Stimulated activated CD8-positive, alpha-beta memory T cell treated with anti-CD3 and anti-CD28 coated beads, Interleukin-15, amount 100 ng/mL, for 1 hour (primary cell): ENCODE measurements around the gene NRM.
"Not testable (repeated sequence)": the region's sequence is repeated elsewhere in the genome, so short reads cannot be mapped to it uniquely, and the experiment has no call there.

Source experiments
- DNase-seq: peaks from one replicate; pipeline ENCODE4 v3.0.0-alpha.2; 2020; ENCODE audit warnings: low read depth

Gene NRM

DNA sequence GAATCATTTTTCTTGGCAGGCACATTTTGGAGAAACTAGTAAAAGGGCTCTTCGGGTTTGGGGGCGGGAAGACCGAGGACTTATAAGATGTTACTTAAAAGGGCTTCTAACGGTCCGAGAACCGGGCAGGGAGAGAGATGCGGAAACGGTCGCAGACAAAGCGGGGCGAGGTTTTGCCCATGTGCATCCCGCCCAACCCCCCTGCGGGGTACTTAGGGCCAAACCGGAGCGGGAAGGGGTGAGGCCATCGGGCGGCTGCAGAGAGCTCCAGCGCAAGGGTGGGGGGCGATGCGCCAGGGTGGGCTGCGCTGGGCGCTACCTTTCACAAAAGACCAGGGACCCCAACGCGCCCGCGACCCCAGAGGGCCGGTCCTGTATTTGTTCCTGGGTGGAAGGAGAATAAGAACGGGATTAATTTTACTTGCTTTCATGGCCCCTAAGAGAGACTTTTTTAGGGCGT lies 30.0 kb upstream of the NRM start:
- no peak for DNase-seq

DNA sequence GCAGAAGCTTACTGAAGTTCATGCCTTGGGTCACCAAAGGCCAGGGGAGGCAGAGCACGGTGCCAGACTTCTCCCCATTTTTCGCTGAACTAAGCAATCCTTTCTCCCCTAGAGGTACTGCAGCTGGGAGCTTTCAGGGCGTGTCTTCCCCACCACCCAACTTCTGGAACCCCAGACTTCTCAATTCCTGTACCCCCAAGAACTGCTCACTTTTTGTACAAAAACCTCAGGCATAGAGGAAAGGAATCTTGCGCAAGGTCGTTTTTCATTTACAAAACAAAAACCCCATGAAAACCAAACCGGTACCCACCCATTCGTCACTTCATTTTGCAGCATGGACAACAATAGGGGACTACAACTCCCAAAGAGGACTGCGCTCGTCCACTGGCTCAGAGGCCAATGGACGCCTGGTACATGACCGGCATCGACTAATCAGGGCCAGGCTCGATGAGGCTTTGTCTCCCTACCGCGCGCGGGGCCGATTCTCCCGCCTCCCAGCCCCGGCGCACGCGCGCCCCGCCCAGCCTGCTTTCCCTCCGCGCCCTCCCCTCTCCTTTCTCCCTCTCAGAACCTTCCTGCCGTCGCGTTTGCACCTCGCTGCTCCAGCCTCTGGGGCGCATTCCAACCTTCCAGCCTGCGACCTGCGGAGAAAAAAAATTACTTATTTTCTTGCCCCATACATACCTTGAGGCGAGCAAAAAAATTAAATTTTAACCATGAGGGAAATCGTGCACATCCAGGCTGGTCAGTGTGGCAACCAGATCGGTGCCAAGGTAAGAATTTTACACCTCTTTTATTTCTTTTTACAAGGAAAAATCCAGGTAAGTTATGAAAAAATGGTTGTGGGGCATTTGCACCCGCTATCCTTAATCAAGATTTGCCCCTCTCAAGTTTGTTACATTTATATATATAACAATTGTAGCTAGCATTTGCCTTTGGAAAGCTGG lies 29.3 kb upstream of the NRM start, which contains the start of gene TUBB:
TSS of gene TUBB (plus strand) at position 562 of the 947 bp plus-strand sequence. CDS start at position 717, 155 bp downstream.
- DNase-seq, result peak; percentile 87

DNA sequence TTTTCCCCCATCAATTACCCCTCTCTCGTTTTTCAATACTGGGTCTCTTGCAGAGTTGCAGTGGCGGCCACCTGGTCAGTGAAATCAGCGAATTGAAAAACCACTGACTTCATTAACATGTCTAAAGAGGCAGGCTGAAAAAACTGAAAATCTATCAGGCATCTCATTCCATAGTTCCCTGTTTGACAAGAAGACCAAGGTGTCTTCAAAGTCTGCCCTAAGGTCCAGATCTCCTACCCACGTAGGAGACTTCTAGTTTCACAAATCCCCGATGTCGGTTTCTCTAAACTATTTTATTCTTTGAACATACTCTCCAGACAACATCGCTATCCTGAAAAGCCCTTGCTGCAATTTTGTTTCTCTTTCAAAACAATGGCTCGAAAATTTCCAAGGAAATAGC lies 28.6 kb upstream of the NRM start:
- DNase-seq, result no peak

DNA sequence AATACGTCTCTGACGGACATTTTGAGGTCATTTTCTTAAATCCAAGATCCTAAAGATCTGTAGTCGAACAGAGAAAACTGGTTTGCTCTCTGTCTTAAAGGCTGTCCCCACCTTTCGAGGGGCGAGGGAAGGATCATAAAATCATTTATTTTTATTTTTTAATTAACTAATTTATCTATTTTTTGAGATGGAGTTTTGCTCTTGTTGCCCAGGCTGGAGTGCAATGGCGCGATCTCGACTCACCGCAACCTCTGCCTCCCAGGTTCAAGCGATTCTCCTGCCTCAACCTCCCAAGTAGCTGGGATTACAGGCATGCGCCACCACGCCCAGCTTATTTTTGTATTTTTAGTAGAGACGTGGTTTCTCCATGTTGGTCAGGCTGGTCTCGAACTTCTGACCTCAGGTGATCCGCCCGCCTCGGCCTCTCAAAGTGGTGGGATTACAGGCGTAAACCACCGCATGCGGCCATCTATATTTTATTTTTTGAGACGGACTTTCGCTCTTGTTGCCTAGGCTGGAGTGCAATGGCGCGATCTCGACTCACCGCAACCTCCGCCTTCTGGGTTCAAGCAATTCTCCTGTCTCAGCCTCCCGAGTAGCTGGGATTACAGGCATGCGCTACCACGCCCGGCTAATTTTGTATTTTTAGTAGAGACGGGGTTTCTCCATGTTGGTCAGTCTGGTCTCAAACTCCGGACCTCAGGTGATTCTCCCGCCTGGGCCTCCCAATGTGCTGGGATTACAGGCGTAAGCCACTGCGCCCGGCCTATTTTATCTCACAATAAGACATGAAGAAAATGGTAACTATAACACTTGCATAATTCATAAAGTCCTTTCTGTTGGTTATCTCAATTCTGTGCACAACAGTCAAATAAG lies 27.3 kb upstream of the NRM start:
- DNase-seq, result not testable (repeated sequence)

DNA sequence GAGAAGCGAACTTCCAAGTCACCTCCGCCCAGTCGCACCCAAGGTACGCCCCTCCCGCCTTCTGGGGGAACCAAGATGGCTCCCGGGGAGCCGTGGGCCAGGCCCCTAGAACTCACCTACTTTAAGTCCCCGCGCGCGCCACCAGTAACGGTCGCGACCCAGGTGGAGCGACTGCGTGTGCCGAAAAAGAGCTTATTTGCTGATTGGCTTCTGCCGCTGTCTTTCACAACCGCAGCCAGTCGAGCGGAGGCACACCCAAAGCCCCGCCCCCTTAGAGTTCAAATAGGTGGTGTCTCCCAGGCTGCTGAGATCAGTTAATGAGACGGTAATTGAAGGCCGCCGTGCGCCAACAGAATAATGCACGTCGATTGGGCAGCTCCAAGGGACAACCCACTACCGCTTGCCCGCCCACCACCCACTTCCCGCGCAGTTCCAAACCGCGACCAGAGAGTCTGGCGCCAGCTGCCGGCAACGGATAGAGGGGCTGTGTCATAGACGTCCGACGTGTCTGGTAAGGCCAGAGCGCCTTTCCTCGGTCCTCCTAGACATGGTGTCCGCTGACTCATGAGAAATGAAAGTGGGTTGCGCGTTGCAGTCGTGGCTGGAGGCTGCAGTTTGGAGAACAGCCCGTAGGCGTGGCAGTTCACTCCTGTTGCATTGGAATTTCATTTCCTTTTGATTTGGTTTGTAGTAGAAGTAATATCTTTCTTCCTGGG lies 26.5 kb upstream of the NRM start, which contains the start of gene MDC1:
TSS of gene MDC1 (minus strand) at position 153 of the 716 bp plus-strand sequence. CDS start 2,106 bp downstream, outside the sequence.
- peak; percentile 96 for DNase-seq

DNA sequence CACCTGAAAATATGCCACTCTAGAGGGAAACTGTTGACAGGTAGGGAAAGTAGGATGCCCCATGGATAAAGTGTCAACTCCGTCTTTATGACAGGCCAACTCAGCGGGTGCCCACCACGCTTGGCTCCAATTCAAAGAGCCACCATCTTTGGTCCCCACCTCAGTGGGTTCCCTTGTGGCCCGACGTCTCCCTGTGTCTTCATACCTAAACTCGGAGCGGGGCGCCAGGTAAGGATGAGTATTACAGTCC lies 26.0 kb upstream of the NRM start:
- no peak for DNase-seq

DNA sequence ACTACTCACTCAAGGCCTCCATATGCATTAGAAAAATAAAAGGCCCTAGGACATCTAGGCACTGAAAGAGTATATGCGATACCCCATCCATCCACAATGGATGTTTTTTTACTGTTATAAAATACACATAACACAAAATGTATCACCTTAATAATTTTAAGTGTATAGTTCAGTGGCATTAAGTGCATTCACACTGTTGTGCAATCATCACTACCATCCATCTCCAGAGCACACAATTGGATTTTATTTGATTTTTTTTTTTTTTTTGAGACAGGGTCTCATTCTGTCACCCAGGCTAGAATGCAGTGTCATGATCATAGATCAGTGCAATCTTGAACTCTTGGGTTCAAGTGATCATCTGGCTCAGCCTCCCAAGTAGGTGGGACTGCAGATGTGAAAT lies 23.5 kb upstream of the NRM start:
- DNase-seq, result no peak

DNA sequence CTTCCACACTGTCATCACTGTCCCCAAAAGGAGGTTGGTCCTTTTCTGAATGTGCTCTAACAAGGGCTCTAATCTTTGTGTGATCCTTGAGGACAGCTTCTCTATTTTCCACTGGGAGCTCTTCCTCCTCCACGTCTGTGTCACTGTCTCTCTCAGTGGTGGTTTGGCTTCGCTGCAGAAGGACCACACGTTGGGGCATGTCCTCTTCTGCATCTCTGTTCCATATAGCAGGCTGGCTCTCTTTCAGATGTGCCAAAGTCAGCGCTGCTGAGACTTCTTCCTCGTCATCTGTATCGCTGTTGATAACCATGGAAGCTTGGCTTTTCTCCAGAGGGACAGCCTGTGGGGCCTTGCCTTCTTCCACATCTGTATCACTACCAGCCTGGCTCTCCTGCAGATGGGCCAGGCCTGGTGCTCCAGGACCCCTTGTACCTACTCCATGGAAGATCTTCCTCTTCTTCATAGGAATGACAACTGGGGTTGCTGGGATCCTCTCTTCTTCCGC lies 21.7 kb upstream of the NRM start:
- no peak for DNase-seq

DNA sequence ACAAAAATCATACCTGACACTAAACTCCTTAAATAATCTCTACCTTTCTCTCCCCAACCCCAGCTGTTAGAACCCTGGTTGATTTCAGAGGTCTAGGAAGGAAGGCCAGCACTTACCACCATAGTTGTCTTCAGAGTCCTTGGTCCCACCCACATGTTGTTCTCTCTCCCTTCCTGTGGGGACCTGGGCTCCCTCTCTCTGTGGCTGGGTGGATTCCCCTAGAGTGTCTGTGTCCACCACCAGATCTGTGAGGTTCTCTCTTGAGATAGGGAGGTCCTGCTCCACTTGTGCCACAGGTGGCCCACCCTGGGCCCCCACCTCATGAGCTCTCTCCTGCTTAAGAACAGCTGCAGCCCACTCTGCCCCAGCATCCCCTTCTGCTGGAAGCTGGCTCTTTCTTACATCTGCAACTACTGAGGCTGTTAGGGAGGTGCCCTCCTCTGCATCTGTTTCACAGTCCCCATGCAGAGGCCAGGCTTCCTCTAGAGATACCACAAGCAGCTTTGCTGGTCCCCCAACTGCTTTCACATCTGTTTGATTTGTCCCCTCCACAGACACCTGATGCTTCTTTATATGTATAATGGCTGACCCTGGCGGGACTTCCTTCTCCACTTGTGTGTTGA lies 21.1 kb upstream of the NRM start:
- no peak for DNase-seq

DNA sequence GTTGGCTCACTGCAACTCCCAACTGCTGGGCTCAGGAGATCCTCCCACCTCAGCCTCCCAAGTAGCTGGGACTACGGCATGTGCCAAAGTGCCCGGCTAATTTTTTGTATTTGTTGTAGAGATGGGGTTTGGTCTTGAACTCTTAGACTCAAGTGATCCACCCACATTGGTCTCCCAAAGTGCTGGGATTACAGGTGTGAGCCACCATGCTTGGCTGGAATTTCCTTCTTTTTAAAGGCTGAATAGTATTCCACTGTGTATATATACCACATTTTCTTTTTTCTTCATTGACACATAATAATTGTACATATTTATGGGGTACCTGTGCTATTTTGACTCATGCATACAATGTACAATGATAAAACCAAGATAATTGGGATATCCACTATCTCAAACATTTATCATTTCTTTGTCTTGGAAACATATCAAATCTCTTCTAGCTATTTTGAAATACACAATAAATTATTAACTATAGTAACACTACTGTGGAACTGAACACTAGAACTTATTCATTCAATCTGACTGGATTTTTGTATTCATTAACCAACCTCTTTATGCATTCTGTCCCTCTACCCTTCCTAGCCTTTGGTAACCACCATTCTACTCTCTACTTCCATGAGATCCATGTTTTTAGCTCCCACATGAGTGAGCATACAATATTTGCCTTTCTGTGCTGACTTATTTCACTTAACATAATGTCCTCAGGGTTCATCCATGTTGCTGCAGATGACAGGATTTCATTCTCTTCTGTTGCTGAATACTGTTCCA lies 18.5 kb upstream of the NRM start:
- no peak for DNase-seq

DNA sequence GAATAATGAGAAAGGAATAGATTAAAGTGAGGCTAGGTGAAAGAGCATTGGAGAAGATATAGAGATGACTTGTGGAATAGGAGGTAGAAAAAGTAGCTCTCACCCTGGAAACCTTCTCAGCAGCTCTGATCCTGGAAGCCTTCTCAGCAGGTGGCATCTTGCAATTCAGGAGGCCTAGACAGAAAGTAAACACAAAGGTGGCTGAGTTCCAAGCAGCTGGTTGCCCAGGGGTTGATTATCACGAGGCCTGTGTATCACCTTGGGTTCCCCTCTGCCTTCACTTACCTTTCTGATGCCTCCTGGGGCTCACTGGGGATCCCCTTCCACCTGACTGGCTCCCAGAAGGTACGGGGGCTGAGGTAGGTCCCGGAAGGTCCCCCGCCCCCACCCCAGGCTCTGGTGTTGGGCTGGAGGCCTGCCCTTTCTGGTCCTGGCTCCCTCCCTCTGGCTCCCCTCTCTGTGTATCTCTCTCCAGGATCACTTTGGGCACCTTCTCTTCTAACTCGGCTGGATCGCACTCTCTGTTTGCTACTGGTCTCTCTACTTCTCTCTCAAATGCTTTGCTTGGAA lies 16.6 kb upstream of the NRM start:
- DNase-seq, result no peak

DNA sequence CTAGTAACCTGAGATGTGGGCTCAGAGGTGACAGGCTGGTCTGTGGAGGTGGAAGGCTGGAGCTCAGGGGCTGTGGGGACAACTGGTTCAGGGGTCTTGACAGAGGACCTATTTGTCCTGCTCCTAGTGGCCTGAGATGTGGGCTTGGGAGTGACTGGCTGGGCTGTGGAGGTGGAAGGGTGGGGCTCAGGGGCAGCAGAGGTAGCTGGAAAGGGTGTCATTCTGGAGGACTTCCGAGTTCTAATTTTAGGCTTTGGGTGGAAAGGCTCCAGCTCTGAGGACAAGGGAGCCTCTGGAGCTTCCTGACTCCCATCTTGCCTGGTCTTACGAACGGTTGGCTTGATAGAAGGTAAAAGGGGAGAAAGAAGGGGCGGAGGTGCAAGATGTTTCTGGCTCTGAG lies 14.8 kb upstream of the NRM start:
- no peak for DNase-seq

DNA sequence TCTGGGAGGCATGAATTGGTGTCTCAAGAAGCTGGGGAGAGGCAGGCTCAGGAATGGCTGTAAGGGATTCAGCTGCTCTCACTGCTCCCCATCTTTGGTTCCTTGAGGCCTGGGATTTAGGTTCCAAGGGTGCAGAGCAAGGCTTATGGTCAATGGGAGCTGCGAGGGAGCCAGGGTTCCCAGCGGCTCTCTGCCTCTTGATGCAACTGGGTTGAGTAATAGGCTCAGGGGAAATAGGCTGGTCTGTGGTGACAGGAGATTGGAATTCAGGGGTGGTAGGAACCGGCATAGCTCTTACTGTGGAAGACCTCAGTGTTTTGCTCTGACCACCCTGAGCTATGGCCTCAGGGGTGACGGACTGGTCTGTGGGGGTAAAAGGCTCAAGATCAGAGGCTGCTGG lies 13.0 kb upstream of the NRM start:
- DNase-seq, result no peak

DNA sequence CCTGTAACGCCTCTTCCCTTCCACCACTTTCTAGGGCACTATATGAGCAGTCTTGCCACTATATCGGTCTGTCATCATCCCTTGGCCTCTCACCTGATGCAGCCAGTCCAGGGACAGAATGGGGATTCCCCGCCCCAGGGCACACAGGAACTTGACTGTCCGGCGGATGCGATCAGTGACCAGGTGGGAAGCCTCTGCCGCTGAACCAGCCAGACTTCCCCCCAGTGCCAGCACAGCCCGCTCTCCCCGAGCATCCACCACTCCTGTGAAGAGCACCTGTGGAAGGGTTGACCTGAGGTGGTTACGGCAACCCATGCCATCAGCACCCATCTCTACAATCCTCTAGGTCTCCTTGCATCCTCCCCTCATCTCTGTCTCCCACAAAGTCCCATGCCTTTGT lies 12.2 kb upstream of the NRM start:
- no peak for DNase-seq

DNA sequence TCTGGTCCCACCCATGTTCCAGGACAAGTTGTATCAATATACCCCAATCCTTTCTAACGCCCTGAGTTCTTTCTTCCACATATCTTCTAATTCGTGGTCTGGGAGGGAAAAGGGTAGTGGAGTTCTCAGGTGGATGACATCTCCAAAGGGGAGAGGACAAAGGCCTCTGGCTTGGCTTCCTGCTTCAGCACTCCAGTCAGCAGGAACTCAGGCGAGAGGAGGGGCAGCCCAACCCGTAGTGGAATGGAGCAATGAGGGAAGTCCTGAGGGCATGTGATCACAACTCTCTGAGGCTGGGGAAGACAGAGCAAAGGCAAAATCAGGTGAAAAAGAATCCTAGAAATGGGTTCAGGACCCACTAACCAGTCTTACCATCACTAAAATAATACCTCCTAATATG lies 9.6 kb upstream of the NRM start:
- DNase-seq, result no peak

DNA sequence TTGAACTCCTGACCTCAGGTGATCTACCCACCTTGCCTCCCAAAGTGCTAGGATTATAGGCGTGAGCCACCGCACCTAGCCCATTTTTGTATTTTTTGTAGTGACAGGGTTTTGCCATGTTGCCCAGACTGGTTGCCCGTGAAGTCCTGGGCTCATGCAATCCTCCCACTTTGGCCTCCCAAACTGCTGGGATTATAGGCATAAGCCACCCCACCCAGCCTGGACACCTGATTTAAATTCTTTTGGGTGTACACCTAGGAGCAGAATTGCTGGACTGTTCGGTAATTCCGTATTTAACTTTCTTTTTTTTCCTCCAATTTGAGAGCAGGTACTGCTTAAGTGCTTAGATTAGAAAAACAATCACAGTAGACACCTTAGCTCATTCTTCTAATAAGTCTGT lies 5.6 kb upstream of the NRM start:
- DNase-seq, result no peak

DNA sequence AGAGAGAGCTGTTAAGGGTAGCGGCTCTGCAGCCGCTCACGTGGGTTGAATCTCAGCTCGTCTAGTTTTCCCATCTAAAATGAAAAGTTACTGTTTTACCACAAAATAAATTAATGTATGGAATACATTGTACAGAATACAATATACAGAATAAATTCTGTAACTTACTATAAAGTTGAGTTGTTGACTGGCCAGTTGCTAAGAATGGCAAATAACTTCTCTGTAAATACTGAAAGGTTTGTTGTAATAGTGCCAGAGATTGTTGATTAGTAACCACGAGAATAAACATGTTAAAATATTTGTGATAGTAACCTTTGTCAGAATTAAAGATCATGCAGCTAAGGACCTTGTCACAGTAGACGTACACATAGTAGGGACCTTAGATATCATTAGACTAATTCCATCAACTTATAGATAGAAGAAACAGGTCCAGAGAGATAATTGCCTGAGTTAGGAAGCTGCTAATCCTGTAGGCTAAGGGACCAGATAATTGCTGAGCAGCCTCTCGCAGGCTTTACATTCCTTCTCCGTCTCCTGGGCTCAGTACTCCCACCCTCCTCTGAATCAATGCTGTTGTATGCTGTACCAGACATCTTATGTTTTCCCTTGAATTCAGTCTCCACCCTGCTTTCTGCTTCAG lies 544 bp upstream of the NRM start:
- no peak for DNase-seq

DNA sequence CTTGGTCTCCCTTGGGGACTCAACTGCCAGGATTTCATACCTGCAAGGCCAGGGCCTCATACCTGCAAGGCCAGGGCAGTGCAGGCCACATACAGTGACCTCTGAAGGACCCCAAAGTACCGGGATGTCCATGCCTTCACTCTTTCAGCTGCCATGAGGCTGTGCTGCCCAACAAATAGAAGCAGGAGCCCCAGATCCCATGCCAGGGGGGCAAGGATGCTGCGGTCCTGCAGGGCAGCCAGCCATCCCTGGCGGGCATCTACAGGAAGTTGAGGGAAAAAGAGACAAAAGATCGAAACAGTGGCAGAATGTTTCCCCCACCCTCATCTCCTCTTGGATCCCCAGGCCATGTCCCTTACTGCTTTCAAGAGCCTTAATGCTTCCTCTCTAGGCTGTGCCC lies 799 bp downstream of the NRM start:
- no peak for DNase-seq

DNA sequence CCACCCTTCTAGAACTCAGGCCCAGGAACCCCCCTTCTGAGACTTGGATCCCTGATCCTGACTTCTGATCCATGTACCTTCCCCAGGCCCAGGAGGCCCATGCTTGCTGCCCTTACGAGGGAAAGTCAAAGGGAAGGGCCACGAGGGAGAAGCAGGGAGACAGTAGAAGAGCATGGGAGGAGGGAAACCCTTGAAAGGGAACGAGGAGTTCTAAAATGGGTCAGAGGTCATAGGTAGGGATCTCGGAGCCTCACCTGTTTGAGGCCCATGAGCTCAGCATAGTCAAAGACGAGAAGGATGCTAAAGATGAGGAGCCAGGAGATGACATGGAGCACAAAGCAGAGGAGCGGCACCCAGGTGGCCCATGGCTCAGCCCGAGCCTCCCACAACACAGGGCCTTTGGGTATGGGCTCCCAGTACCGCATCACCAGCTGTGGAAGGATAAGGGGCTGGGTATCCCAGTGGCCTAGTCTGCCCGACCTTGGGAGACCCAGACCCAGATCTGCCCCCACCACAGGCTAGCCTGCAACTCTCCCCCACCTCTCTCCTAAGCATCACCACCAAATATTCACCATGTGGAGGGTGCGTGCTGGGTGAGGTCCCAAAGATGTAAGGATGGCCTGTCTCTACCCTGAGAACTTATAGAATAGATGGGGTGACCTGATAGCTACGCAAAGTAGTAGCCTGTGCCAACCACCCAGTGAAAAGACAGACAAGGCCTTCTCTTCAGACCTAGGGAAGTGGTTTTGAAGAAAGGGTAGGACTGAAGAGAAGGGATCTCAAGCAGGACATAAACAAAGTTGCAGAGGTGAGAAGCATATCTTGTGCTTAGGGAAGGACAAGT lies 1.5 kb downstream of the NRM start:
- DNase-seq, result no peak
